ENCODE measurements around the gene LPAR5.

DNA sequence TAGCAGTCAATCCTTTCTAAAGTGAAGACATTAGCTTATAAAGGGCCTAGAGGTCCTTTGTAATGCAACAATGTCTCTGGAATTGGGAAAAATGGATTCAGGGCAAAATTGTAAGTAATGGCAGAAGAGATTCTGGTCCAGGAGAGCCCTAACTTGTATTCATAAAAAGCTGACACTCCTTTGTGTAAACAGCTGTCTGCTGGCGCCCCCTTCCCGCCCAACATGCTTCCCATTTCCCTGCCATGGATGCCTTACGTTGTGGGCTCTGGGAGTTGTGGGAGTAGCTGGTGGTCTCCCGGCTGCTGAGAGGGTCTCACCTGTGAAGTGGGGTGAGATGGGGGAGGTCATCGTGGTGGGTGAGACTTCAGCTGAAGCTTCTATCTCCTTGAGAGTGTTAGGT lies 9.1 kb upstream of the LPAR5 start:
- TF ChIP-seq POLR2A (IDR thresholded peaks at IDR 0.05; ENCODE audit: insufficient read depth in 1 of 2, low read depth in 2 of 2, low read length in 2 of 2): no peak
- no peak for TF ChIP-seq PLRG1 (conservative IDR thresholded peaks at IDR 0.05)
- TF ChIP-seq TCF7 (IDR thresholded peaks at IDR 0.05; ENCODE audit: low read depth): no peak
- no peak for TF ChIP-seq YEATS2 (CRISPR knock-in tag; IDR thresholded peaks at IDR 0.05; ENCODE audit: borderline replicate concordance)
- TF ChIP-seq, protein P1, sequence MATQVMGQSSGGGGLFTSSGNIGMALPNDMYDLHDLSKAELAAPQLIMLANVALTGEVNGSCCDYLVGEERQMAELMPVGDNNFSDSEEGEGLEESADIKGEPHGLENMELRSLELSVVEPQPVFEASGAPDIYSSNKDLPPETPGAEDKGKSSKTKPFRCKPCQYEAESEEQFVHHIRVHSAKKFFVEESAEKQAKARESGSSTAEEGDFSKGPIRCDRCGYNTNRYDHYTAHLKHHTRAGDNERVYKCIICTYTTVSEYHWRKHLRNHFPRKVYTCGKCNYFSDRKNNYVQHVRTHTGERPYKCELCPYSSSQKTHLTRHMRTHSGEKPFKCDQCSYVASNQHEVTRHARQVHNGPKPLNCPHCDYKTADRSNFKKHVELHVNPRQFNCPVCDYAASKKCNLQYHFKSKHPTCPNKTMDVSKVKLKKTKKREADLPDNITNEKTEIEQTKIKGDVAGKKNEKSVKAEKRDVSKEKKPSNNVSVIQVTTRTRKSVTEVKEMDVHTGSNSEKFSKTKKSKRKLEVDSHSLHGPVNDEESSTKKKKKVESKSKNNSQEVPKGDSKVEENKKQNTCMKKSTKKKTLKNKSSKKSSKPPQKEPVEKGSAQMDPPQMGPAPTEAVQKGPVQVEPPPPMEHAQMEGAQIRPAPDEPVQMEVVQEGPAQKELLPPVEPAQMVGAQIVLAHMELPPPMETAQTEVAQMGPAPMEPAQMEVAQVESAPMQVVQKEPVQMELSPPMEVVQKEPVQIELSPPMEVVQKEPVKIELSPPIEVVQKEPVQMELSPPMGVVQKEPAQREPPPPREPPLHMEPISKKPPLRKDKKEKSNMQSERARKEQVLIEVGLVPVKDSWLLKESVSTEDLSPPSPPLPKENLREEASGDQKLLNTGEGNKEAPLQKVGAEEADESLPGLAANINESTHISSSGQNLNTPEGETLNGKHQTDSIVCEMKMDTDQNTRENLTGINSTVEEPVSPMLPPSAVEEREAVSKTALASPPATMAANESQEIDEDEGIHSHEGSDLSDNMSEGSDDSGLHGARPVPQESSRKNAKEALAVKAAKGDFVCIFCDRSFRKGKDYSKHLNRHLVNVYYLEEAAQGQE (IDR thresholded peaks at IDR 0.05; ENCODE audit: borderline replicate concordance in 1 of 2, low read depth in 1 of 2, low read length in 2 of 2): no peak
- TF ChIP-seq KLF11 (CRISPR knock-in tag; IDR thresholded peaks at IDR 0.05): no peak
- TF ChIP-seq, protein P2, sequence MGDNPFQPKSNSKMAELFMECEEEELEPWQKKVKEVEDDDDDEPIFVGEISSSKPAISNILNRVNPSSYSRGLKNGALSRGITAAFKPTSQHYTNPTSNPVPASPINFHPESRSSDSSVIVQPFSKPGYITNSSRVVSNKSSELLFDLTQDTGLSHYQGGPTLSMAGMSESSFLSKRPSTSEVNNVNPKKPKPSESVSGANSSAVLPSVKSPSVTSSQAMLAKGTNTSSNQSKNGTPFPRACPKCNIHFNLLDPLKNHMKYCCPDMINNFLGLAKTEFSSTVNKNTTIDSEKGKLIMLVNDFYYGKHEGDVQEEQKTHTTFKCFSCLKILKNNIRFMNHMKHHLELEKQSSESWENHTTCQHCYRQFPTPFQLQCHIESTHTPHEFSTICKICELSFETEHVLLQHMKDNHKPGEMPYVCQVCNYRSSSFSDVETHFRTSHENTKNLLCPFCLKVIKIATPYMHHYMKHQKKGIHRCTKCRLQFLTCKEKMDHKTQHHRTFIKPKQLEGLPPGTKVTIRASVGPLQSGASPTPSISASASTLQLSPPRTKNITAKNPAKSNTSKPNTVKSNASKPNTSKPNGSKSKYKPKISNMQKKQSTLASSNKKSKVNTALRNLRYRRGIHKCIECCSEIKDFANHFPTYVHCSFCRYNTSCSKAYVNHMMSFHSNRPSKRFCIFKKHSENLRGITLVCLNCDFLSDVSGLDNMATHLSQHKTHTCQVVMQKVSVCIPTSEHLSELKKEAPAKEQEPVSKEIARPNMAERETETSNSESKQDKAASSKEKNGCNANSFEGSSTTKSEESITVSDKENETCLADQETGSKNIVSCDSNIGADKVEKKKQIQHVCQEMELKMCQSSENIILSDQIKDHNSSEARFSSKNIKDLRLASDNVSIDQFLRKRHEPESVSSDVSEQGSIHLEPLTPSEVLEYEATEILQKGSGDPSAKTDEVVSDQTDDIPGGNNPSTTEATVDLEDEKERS (CRISPR knock-in tag; IDR thresholded peaks at IDR 0.05): no peak
- TF ChIP-seq RAD21 (CRISPR knock-in tag; IDR thresholded peaks at IDR 0.05): no peak
- TF ChIP-seq KDM1A (CRISPR knock-in tag; IDR thresholded peaks at IDR 0.05): no peak
- TF ChIP-seq SP1 (IDR thresholded peaks at IDR 0.05): no peak
- TF ChIP-seq SP1 (CRISPR knock-in tag; IDR thresholded peaks at IDR 0.05): no peak
- TF ChIP-seq ZNF282 (IDR thresholded peaks at IDR 0.05; ENCODE audit: partially characterized antibody): no peak
- TF ChIP-seq TBP (CRISPR knock-in tag; IDR thresholded peaks at IDR 0.05): no peak

All from HepG2 (cell line).